Left ventricle myocardium inferior (tissue), 1 donor: ENCODE measurements around the gene PLAAT2. TPM values are rescaled to one million over a fixed set of nuclear protein-coding genes. Genes with fewer than 3 reads are reported as not detected.
"Not testable (repeated sequence)": the region's sequence is repeated elsewhere in the genome, so short reads cannot be mapped to it uniquely, and the experiment has no call there.

Experiments
- DNase-seq: peaks from one replicate; pipeline ENCODE4 v3.0.0-alpha.2; 2020
- H3K27ac ChIP-seq: fragments of 200-600 bp; replicated peaks from 2 replicates; pipeline ENCODE4 v1.8.0; 2021
- H3K27me3 ChIP-seq: fragments of 200-600 bp; 2 replicates; pipeline ENCODE4 v1.8.0; 2021; ENCODE audit warnings: low read depth
- H3K36me3 ChIP-seq: fragments of 200-600 bp; 2 replicates; pipeline ENCODE4 v1.8.0; 2021
- H3K4me1 ChIP-seq: fragments of 200-600 bp; 2 replicates; pipeline ENCODE4 v1.8.0; 2021
- H3K4me3 ChIP-seq: fragments of 200-600 bp; 2 replicates; pipeline ENCODE4 v1.8.0; 2021; ENCODE audit warnings: mild to moderate bottlenecking, moderate library complexity
- H3K9me3 ChIP-seq: fragments of 200-600 bp; replicated peaks from 2 replicates; pipeline ENCODE4 v1.8.0; 2021
- CTCF ChIP-seq: fragments of 200-600 bp; IDR thresholded peaks from 2 replicates; pipeline ENCODE4 v1.8.0; 2021; ENCODE audit warnings: antibody characterized with exemption, mild to moderate bottlenecking, borderline replicate concordance
- intact Hi-C: fragments of 100-400 bp; cut with micrococcal nuclease; formaldehyde crosslinking; loops from one replicate; pipeline ENCODE4 v1.11.0; 2022
- total RNA-seq: library from RNA; stranded (reverse); fragmentation: NEBNext Ultra II Directional; extraction: Animal tissue kit (Norgen Biotek cat#: 25700); gene quantifications from one replicate; pipeline ENCODE4 v1.2.1, GENCODE V29; 2021
- donor health status: DM: no; HTN: yes; CAD: no; lungs with severe emphysema.

PLAAT2 gene
- total RNA-seq, 1 donor from 2014 or later = not detected

- Histone ChIP-seq H3K4me1 (peaks cover 28% of the 10 kb centered on the region), H3K36me3 (peaks cover 95% of the 10 kb centered on the region), H3K27me3 (no peaks in the 10 kb centered on the region), H3K27ac (no peak overlapping the region), H3K4me3 (no peak overlapping the region), H3K9me3 (peaks cover 8% of the 10 kb centered on the region)
- intact Hi-C loops = no loop called here
- DNase-seq = no peak
- no peak for TF ChIP-seq CTCF
Observed at GRCh38 chr11:63586451-63587166, 23.4 kb upstream of the PLAAT2 start.

- Histone ChIP-seq H3K27me3 (no peaks in the 10 kb centered on the region), H3K4me3 (no peak overlapping the region), H3K36me3 (peaks cover 83% of the 10 kb centered on the region), H3K9me3 (peaks cover 36% of the 10 kb centered on the region), H3K4me1 (peaks cover 18% of the 10 kb centered on the region), H3K27ac (no peak overlapping the region)
- intact Hi-C loops = no loop called here
- TF ChIP-seq CTCF = no peak
- DNase-seq = no peak
Observed at GRCh38 chr11:63583357-63583677, 20.1 kb upstream of the PLAAT2 start.

GRCh38 chr11:63581224-63581623, 18.0 kb upstream of the PLAAT2 start:
- H3K27ac ChIP-seq, intact Hi-C loops, DNase-seq, H3K27me3 ChIP-seq, H3K4me3 ChIP-seq, H3K4me1 ChIP-seq: not testable (repeated sequence)
- peaks cover 36% of the 10 kb centered on the region for H3K9me3 ChIP-seq
- H3K36me3 ChIP-seq = peaks cover 62% of the 10 kb centered on the region

- Histone ChIP-seq H3K9me3 (peaks cover 36% of the 10 kb centered on the region), H3K36me3 (peaks cover 42% of the 10 kb centered on the region), H3K4me1 (peaks cover 27% of the 10 kb centered on the region)
- H3K27ac ChIP-seq, H3K27me3 ChIP-seq, intact Hi-C loops, DNase-seq, H3K4me3 ChIP-seq: not testable (repeated sequence)
Observed at GRCh38 chr11:63578882-63579281, 15.7 kb upstream of the PLAAT2 start.

GRCh38 chr11:63574856-63575602, 11.8 kb upstream of the PLAAT2 start:
- DNase-seq = peak; percentile 33
- Histone ChIP-seq H3K27me3 (no peaks in the 10 kb centered on the region), H3K9me3 (peaks cover 12% of the 10 kb centered on the region), H3K4me3 (peak overlapping the region; percentile 50), H3K4me1 (peaks cover 25% of the 10 kb centered on the region), H3K27ac (peak overlapping the region; percentile 80), H3K36me3 (peaks cover 4% of the 10 kb centered on the region)
- TF ChIP-seq CTCF = no peak
- intact Hi-C loops = no loop called here

GRCh38 chr11:63573881-63574855, 11.0 kb upstream of the PLAAT2 start:
- Histone ChIP-seq H3K36me3 (no peaks in the 10 kb centered on the region), H3K4me1 (peaks cover 25% of the 10 kb centered on the region), H3K4me3 (peak overlapping the region; percentile 50), H3K27ac (peak overlapping the region; percentile 80), H3K9me3 (peaks cover 4% of the 10 kb centered on the region), H3K27me3 (no peaks in the 10 kb centered on the region)
- DNase-seq = peak; percentile 26
- intact Hi-C loops = no loop called here
- TF ChIP-seq CTCF = peak; percentile 9
